ENCODE data around the gene ANO1.

The ANO1 gene

DNA sequence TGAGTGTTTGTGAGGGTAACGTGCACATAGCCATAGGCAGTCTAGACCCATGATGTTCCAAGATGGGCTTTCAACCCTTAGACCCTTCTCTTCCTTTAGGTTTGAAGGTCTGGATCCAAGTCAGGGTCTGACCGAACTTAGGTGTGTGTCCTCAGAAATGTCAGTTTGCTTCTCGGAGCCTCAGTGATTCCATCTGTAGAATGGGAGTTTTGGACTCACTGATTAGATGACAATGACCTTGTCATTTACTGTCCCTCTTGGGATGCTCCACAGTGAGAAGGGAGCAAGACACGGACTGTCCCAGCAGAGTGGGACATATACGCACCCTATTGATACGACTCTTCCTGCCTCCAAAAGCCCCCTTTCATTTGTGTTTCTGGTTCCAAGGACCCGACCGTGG lies 37.7 kb downstream of the ANO1 start:
- H3K4me3 ChIP-seq (ENCODE audit: low read depth, low read length) = no peak overlapping the region
- DNase-seq (ENCODE audit: low read depth, low spot score) = no peak
- in situ Hi-C loops (cut with HindIII; ENCODE audit: low sequenced_read_pairs) = no loop called here
- TF ChIP-seq, protein P1, sequence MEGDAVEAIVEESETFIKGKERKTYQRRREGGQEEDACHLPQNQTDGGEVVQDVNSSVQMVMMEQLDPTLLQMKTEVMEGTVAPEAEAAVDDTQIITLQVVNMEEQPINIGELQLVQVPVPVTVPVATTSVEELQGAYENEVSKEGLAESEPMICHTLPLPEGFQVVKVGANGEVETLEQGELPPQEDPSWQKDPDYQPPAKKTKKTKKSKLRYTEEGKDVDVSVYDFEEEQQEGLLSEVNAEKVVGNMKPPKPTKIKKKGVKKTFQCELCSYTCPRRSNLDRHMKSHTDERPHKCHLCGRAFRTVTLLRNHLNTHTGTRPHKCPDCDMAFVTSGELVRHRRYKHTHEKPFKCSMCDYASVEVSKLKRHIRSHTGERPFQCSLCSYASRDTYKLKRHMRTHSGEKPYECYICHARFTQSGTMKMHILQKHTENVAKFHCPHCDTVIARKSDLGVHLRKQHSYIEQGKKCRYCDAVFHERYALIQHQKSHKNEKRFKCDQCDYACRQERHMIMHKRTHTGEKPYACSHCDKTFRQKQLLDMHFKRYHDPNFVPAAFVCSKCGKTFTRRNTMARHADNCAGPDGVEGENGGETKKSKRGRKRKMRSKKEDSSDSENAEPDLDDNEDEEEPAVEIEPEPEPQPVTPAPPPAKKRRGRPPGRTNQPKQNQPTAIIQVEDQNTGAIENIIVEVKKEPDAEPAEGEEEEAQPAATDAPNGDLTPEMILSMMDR (IDR thresholded peaks at IDR 0.05; ENCODE audit: low read depth, low read length) = no peak

DNA sequence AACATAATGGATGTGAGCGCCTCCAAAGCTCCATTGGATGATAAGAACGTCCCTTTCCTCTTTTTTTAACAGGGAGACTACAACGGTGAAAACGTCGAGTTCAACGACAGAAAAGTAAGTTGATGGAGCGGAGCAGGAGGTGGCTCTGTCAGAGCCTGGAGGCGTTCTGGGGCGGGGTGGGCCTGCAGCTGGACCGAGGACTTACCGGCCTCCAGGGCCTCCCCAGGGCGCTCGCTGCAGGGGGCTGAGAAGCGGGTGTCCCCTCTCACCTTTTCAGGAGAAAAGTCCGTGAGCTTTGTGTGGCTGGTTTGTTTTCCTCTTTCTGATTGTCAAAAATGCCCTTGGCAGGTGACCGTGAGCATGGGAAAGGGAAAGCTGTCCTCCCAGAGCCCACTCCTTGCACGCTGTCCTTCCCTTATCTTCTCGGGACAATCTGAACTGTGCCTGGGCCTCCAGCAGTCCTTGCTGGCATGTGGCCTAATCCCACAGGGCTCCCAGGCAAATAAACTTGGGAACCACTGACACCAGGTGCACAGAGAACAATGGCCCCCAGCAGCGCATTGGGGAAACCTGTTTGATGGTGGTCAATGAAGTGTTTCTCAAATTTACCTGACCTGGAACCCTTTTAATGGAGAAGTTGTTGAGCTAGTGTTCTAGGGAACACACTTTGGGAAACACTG lies 38.4 kb downstream of the ANO1 start:
- no peak overlapping the region for H3K4me3 ChIP-seq (ENCODE audit: low read depth, low read length)
- in situ Hi-C loops (cut with HindIII; ENCODE audit: low sequenced_read_pairs) = no loop called here
- DNase-seq (ENCODE audit: low read depth, low spot score) = no peak
- TF ChIP-seq, protein P1 (IDR thresholded peaks at IDR 0.05; ENCODE audit: low read depth, low read length) = no peak

DNA sequence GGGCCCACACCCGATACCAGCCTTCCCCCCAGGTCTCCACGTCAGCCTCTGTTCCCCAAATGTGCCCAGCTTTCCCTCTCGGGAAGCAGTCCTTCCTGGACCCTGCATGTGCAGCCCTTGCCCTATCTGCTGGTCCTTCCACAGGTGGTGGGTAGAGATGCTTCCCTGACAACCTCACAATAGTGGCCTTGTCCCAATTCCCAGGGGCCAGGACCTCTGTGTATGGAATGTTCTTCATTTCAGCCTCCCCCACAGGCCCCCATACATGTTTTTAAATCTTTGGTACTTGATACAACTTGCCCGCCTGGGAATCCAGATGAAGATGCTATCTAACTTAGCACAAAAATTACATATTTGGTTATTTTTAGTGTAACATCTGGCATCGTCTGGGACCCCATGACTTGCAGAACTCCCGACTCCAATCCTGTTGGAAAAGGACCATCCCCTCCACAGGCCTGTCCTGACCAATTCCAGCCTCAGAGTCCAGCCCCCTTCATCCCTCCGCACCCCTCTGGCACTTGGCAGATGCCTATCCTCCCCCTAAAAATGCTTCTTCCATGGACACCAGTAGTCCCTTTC lies 39.5 kb downstream of the ANO1 start:
- DNase-seq (ENCODE audit: low read depth, low spot score) = no peak
- TF ChIP-seq, protein P1 (IDR thresholded peaks at IDR 0.05; ENCODE audit: low read depth, low read length) = no peak
- H3K4me3 ChIP-seq (ENCODE audit: low read depth, low read length) = no peak overlapping the region
- in situ Hi-C loops (cut with HindIII; ENCODE audit: low sequenced_read_pairs) = no loop called here

DNA sequence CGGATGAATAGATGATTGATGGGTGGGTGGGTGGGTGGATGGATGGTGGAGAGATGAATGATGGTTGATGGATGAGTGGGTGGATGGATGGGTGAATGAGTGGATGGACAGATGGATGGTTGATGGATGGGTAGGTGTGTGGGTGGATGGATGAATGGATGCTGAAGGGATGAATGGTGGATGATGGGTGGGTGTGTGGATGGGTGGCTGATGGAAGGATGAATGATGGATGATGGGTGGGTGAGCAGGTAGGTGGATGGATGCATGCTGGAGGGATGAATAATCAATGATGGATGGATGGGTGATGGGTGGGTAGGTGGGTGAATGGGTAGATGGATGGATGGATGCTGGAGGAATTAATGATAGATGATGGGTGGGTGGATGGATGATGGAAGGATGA lies 40.5 kb downstream of the ANO1 start:
- no peak for DNase-seq (ENCODE audit: low read depth, low spot score)
- TF ChIP-seq, protein P1 (IDR thresholded peaks at IDR 0.05; ENCODE audit: low read depth, low read length) = no peak
- in situ Hi-C loops (cut with HindIII; ENCODE audit: low sequenced_read_pairs) = no loop called here

DNA sequence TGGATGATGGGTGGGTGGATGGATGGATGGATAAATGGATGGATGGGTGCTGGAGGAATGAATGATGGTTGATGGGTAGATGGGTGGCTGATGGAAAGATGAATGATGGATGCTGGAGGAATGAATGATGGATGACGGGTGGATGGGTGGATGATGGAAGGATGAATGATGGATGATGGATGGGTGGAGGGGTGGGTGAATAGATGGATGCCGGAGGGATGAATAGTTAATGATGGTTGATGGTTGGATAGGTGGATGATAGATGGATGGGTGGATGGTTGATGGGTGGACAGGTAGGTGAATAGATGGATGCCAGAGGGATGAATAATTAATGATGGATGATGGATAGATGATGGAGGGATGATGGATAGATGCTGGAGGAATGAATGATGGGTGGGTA lies 41.4 kb downstream of the ANO1 start:
- DNase-seq (ENCODE audit: low read depth, low spot score) = no peak
- TF ChIP-seq, protein P1 (IDR thresholded peaks at IDR 0.05; ENCODE audit: low read depth, low read length) = no peak
- in situ Hi-C loops (cut with HindIII; ENCODE audit: low sequenced_read_pairs) = no loop called here
- no peak overlapping the region for H3K4me3 ChIP-seq (ENCODE audit: low read depth, low read length)

More for the DNA sequence above, 40.5 kb downstream of the ANO1 start:
- H3K4me3 ChIP-seq (ENCODE audit: low read depth, low read length) = no peak overlapping the region

DNA sequence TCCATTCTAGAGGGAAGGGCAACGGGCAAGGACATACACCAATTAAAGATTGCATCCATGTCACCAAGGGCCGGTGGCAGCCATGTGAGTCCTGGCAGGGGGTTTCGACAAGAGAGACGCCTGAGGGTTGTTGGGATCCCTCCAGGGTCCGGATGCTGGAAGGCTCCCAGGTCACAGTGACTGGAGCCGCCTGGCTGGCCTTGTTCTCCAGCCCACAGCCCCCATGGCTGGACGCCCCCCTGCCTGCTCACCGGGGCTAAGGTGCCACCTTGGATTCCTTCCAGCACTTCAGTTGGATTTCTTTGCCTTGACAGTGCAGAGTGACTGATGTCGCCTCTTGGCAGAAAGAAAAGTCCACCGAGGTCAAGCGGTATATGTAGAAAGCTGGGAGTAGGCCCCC lies 42.6 kb downstream of the ANO1 start:
- in situ Hi-C loops (cut with HindIII; ENCODE audit: low sequenced_read_pairs) = no loop called here
- no peak for DNase-seq (ENCODE audit: low read depth, low spot score)
- TF ChIP-seq, protein P1 (IDR thresholded peaks at IDR 0.05; ENCODE audit: low read depth, low read length) = no peak
- no peak overlapping the region for H3K4me3 ChIP-seq (ENCODE audit: low read depth, low read length)
